ENCODE measurements around the gene TTC3.
A peak's percentile ranks its signal among the peaks of the same experiment; 100 is the strongest.

Gene TTC3

GRCh38 chr21:37193006-37193405 is 120.0 kb downstream of the TTC3 start:
- no peak for DNase-seq

GRCh38 chr21:37193676-37194075 is 120.6 kb downstream of the TTC3 start:
- no peak for DNase-seq

DNA sequence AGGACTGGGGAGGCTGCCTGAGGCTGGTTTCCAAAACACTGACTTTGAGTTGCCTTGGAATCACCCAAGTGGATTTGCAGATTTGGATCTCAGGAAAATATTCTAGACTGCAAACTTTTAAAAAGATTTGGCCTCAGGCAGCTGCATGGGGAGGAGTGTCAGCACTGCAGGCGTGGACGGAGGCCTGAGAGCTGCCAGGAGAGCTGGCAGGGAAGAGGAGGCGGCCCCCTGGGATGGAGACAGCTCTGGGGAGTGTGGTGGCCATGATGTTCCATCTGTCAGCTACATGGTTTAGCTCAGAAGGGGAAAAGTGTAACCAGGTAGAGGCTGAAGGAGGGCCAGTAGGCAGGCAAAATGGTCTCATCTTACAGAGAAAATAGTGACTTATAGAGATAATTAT is 122.0 kb downstream of the TTC3 start:
- DNase-seq, result no peak

DNA sequence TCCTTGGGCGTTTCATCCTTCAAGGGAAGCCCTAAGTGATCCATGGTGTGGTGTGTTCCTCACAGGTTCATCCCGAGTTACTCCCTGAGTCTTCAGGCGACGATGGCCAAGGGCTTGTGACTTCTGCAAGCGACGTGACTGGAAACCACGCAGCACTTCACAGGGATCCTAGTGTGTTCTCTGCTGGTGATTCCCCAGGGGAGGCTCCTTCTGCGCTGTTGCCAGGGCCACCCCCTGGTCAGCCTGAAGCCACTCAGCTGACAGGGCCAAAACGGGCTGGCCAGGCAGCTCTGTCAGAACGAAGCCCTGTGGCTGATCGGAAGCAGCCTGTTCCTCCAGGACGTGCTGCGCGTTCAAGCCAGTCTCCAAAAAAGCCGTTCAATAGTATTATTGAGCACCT is 122.6 kb downstream of the TTC3 start:
- no peak for DNase-seq

DNA sequence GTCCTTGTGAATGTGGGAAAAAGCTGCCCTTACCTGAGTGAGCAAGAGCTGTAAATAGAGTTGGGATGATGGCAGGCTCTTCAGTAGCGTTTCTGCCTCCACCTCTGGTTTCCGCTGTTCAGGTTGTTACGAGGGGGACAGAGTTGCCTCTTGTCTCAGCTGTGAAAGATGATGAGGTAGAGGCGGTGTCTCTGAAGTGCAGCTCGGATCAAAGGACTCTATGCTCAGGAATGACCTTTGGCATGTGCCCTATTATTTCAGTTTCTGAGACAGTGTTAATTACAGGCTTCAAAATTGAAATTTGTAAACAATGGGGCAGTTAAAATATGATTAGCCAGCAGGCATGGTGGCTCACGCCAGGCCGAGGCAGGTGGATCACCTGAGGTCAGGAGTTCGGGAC is 123.8 kb downstream of the TTC3 start:
- no peak for DNase-seq

GRCh38 chr21:37197746-37198145 is 124.7 kb downstream of the TTC3 start:
- no peak for DNase-seq

- no peak for DNase-seq
Measured at GRCh38 chr21:37199057-37199924, 126.2 kb downstream of the TTC3 start.

DNA sequence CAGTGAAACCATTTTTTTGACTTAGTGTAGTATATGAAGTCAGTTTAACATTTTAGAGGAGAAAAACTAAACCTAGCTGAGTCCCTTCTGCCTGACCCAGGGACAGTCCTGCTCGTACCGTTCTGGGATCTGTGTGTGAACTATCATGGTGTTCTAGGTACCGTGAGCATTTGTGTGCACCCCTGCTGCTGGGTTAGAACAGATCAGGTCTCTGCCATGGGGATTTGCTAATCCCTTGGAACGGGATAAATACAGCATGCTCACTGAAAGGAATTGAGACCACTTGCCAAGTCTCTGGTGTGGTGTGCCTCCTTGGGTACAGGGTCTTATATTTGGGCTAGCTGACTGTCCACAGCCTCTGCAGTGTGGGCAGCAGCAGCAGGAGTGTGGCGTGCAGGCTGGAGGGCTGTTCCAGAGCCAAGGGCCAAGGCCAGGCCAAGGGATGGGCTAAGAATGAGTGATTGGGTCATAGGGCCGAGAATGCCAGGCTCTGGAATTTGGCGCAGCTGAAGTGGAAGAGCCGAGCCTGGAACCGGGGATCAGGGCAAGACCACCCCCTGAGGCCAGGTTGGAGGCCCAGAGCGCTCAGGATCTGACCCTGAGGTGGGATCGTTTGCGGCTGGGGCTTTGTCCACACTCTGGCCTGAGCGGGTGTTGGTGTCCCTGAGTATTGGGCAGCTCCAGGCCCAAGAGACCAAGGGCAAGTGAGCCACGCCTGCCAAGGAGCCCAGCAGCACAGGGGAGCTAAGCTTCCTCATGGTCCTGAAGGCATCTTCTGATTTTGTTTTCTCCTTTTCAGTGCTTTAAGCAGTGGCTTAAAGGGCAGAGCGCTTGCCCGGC is 127.8 kb downstream of the TTC3 start:
- no peak for DNase-seq

DNA sequence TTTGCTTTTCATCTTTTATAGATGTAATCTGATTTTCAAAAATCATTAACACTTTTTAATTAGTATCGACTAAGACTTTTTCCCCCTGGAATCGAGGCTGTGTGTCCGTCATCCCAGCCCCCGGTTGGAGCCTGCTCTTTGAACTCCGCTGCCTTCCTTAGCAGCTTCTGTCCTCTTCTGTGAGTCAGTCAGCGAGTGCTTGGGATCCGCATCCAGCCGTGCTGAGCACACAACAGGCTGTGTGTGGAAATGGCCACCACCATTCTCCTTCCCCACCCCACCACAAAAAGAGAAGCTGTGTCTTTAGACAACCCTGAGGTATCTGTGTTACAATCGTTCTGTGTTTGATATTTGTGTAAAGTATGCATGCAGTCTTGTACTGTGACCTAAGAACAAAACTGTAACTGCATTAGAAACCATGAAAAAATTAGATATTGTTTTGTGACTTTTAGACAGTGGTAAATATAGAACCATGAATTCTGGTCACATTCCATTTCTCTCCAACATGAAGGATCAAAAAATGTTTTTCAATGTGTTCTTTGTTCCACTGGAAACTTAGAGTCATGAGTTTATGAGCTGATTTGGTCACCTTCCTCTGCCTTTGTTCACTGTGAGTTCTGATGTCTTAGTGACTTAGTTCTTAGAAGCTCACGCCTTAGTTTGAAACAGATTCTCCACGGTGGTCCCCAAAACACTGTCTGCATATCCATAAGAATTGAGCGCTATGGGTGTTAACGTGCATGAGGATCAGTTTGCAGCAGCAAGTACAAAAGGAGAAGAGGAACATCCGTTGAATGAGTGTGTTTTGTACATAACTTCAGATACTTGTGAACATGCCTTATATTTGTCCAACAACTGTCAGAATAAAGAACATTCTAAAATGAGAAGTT is 129.4 kb downstream of the TTC3 start:
- DNase-seq, result no peak

DNA sequence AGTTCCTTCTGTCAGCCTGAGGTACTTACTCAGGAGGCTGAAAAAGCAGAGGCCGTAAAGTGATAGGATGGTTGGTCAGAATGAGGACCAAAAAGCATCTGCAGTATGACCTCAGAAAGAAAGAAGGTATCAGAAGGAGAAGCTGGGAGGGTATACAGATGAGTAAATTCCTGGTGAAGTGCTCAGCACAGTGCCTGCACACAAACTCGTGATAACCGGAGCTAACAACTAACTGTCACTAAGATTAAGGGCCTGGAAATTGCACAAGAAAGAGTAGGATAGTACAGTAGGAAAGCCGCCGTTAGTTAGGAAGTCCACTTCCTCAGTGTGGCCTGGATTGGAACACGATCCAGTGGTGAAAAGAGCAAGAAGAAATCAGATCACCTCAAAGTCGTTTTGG is 131.5 kb downstream of the TTC3 start:
- DNase-seq, result no peak

DNA sequence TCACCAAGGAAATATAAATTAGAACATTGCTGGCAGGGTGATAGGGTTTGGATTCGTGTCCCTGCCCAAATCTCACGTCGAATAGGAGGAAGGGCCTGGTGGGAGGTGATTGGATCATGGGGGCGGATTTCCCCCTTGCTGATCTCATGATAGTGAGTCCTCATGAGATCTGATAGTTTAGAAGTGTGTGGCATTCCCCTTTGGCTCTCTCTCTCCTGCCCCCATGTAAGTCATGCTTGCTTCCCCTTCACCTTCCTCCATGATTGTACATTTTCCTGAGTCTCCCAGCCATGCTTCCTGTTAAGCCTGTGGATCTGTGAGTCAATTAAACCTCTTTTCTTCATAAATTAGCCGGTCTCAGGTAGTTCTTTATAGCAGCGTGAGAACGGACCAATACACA is 133.4 kb downstream of the TTC3 start:
- no peak for DNase-seq

DNA sequence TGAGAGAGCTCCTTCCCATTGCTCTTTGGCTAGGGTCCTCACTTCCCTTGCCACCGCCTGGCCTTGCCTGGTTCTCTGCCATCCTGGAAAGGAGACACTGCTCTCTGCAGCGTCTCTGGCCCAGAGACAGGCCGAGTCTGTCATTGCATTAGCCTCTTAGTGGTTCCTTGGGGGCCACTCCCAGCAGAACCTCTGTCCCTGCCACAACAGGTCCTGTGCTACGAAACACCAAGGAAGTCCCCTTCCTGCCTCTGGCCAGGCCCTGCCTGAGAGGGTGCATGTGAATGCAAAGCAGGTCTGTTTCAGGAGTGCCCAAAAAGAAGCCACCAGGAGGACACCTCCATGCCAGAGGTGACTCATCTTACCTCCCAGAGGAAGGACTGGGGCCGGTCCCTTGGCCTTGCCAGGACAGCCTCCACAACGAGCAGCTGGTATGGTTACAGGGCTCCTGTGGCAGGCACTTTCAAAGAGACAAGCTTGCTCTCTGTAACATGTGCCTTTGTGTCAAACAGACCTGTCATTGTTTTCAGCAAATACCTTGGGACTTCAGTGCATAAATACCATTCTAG is 134.5 kb downstream of the TTC3 start:
- peak in 18 of 56 donors; percentile 6 to 50 (median 25) for DNase-seq

- DNase-seq, result peak in 53 of 56 donors; percentile 10 to 86 (median 66)
Measured at GRCh38 chr21:37208056-37208721, 135.1 kb downstream of the TTC3 start.

GRCh38 chr21:37208741-37209225 is 135.7 kb downstream of the TTC3 start:
- peak in 12 of 56 donors; percentile 10 to 60 (median 26) for DNase-seq

DNA sequence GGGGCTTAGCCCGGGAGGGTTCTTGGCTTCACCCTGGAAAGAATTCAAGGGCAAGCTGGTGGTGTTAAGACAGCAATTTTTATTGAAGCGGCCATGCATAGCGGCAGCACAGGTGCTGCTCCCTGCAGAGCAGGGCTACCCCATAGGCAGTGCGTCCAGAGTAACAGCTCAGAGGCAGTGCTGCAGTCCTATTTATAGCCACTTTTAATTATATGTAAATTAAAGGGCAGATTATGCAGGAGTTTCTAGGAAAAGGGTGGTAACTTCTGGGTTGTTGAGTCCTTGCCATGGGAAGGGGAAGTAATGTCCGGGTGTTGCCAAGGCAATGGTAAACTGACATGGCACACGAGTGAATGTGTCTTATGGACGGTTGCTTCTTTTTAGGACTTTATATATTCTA is 137.1 kb downstream of the TTC3 start:
- no peak for DNase-seq

- DNase-seq, result no peak
Measured at GRCh38 chr21:37210799-37211198, 137.7 kb downstream of the TTC3 start.

GRCh38 chr21:37214952-37215351 is 141.9 kb downstream of the TTC3 start:
- no peak for DNase-seq

GRCh38 chr21:37219761-37220432 is 146.8 kb downstream of the TTC3 start:
- DNase-seq, result no peak

- peak in 24 of 56 donors; percentile 4 to 65 (median 52) for DNase-seq
Measured at GRCh38 chr21:37220433-37220980, 147.5 kb downstream of the TTC3 start.

All from amygdala (tissue), 56 donors.